ENCODE data around the gene PIMREG.

PIMREG gene

DNA sequence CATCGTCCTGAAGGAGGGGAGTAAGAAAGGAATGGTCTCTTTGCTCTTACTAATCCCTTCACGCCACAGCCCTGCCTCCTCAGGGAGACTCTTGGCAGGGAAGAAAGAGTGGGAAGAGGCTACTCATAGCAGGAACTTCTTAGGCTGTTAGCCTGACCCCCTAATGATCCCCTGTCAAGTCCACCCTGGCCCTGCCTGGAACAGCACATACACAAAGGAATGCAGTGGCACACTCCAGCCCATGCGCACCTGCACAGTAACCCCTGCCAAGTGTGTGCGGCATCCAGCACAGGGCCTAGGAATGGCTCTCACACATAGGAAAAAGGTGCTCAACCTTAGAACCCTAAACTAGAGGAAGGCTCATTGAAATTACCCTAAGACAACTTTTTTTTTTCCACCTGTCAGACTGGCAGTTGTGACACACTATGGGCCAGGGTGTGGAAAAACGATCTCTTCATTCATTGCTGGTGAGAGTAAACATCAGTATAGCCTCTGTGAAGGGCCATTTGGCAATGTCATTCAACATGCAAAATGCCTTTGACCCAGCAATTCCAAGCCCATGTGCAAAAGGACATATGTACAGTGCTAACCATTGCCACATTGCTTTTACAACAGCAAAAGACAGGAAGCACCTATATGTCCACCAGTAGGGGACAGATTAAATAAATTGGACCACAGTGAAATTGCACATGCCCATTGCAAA is 50.1 kb downstream of the PIMREG start:
- Histone ChIP-seq H3K79me2 (ENCODE audit: control insufficient read depth, insufficient read depth, low read length, unreplicated experiment) (no peaks in the 10 kb centered on the region), H3K4me3 (ENCODE audit: low read depth, low read length) (no peak overlapping the region), H3K4me1 (ENCODE audit: control insufficient read depth, insufficient read depth, low read length, unreplicated experiment) (no peaks in the 10 kb centered on the region), H3K27ac (ENCODE audit: low read depth, low read length) (no peak overlapping the region), H3K27me3 (ENCODE audit: insufficient read depth, low read length) (peaks cover 8% of the 10 kb centered on the region), H3K36me3 (ENCODE audit: insufficient read depth, low read length) (no peaks in the 10 kb centered on the region), H2AFZ (ENCODE audit: low read length, unreplicated experiment) (no peak overlapping the region)

DNA sequence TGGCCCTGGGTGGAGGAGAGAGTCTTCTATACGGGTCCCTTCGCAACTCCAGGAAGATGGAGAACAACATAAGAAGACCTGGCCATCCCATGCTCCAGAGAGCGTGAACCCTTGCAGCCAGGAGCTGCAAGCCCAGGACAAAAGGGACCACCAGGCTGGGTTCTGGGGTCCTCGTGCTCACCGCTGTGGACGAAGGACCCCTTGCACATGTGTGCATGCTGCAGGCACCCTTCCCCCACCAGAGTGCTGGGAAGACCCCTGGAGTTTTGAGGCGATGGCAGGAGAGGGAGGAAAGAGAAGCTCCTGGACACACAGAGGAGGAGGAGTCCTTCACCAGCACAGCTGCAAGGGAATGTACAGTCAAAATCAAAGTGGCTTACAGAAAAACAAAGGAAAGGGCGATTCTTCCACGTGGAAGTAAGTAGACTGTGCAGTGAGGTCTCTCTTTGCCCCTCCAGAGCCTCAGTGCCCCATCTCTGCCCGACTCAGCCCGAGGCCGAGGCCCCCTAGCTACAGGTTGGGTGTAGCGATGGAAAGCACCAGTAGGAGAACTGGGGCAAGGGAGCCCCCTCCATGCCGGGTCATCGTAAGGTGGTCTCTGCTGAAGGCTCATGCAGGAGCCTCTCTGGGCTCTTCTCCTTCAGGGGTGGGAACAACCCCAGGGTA is 51.3 kb downstream of the PIMREG start:
- Histone ChIP-seq H3K27me3 (ENCODE audit: insufficient read depth, low read length) (peaks cover 8% of the 10 kb centered on the region), H3K4me3 (ENCODE audit: low read depth, low read length) (no peak overlapping the region), H3K79me2 (ENCODE audit: control insufficient read depth, insufficient read depth, low read length, unreplicated experiment) (no peaks in the 10 kb centered on the region), H3K4me1 (ENCODE audit: control insufficient read depth, insufficient read depth, low read length, unreplicated experiment) (no peaks in the 10 kb centered on the region), H3K27ac (ENCODE audit: low read depth, low read length) (no peak overlapping the region), H2AFZ (ENCODE audit: low read length, unreplicated experiment) (no peak overlapping the region), H3K36me3 (ENCODE audit: insufficient read depth, low read length) (no peaks in the 10 kb centered on the region)

DNA sequence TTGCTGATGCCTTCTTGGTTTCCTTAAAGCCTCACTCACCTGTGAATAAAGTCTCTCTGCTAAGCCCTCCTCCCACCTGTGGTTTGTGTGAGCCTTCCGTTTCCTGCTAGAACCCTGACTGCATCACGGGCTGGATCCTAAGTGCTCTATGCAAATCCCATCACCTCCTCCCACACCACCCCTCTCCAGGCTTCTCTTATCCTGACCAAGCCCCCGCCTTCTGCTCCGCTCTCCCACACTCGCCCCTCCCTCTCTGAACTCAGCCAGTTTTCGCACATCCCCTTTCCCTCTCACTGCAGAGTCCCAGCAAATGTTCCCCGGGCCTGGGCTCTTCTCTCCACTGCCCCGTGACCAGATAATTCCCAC is 51.8 kb downstream of the PIMREG start:
- no peaks in the 10 kb centered on the region for H3K4me1 ChIP-seq (ENCODE audit: control insufficient read depth, insufficient read depth, low read length, unreplicated experiment)
- no peaks in the 10 kb centered on the region for H3K79me2 ChIP-seq (ENCODE audit: control insufficient read depth, insufficient read depth, low read length, unreplicated experiment)
- peaks cover 8% of the 10 kb centered on the region for H3K27me3 ChIP-seq (ENCODE audit: insufficient read depth, low read length)
- no peak overlapping the region for H2AFZ ChIP-seq (ENCODE audit: low read length, unreplicated experiment)
- no peak overlapping the region for H3K4me3 ChIP-seq (ENCODE audit: low read depth, low read length)
- no peak overlapping the region for H3K27ac ChIP-seq (ENCODE audit: low read depth, low read length)
- no peaks in the 10 kb centered on the region for H3K36me3 ChIP-seq (ENCODE audit: insufficient read depth, low read length)

DNA sequence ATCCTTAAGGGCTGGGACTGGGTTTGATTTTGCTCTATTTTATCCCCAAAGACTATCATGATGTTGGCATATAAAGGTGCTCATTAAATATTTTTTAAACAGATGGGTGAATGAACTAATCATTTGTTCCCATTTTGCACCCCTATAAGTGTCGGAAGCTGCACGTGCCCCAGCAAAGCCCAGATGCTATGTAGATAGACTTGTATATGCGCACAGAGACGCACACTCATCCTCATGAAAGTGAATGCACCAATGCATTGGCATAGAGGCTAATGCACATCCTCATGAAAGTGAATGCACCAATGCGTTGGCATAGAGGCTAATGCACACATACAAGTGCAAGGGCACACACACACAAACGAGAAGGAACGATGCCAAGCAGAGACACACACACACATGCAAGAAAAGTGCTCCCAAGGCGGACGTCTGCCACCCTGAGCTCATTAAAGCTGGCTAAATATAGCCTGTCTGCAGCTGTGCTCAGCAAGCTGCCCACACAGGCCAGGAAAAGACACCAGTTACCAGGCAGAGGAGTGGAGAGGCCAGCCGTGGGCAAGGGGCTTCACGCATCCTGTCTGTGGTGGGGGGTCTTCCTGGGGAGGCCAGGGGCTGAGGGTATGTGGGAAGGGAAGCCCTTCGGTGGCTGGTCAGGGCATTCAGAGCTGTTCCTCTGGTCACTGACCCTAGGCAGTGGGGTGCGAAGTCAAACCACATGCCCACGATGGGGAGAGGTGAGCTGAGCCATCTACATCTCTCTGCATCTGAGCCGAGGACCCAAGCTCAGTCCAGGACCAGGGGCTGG is 52.6 kb downstream of the PIMREG start:
- H3K27me3 ChIP-seq (ENCODE audit: insufficient read depth, low read length), result peaks cover 8% of the 10 kb centered on the region
- H2AFZ ChIP-seq (ENCODE audit: low read length, unreplicated experiment), result no peak overlapping the region
- no peaks in the 10 kb centered on the region for H3K4me1 ChIP-seq (ENCODE audit: control insufficient read depth, insufficient read depth, low read length, unreplicated experiment)
- H3K4me3 ChIP-seq (ENCODE audit: low read depth, low read length), result no peak overlapping the region
- no peak overlapping the region for H3K27ac ChIP-seq (ENCODE audit: low read depth, low read length)
- H3K36me3 ChIP-seq (ENCODE audit: insufficient read depth, low read length), result no peaks in the 10 kb centered on the region
- H3K79me2 ChIP-seq (ENCODE audit: control insufficient read depth, insufficient read depth, low read length, unreplicated experiment), result no peaks in the 10 kb centered on the region

DNA sequence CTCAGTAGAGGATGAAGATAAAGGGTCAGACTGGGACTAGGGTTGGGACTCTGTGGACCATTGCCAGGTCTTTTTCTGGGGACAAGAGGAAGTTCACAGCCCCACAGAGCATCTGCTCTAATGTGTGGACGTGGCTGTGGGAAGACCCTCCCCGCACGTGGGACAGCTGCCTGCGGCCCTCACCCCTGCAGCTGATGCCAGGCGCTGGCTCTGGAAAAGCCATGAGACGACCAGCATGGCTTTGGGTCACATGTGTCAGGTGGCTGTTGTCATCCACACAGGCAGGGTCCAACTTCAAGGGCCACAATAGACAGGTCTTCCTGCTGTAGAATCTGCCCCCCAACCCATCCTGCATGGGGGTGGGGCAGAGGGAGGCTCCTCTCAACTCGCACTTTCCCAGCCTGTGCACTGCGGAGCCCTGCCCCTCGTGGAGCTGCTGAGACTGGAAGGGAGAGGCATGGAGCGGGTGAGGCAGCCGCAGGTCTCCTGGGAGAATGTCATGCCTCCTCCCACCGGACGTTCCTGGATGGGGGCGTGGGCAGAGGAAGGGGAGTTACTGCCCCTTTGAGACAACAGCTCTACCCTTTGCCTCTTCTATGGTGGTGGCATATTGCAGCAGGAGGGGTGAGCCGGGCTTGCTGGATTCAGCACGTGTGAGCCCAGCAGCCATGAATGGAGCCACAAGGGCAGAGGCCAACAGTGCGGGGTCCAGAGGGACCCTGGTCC is 53.4 kb downstream of the PIMREG start:
- Histone ChIP-seq H3K27me3 (ENCODE audit: insufficient read depth, low read length) (peaks cover 8% of the 10 kb centered on the region), H3K4me1 (ENCODE audit: control insufficient read depth, insufficient read depth, low read length, unreplicated experiment) (no peaks in the 10 kb centered on the region), H3K4me3 (ENCODE audit: low read depth, low read length) (no peak overlapping the region), H2AFZ (ENCODE audit: low read length, unreplicated experiment) (no peak overlapping the region), H3K79me2 (ENCODE audit: control insufficient read depth, insufficient read depth, low read length, unreplicated experiment) (no peaks in the 10 kb centered on the region), H3K36me3 (ENCODE audit: insufficient read depth, low read length) (no peaks in the 10 kb centered on the region), H3K27ac (ENCODE audit: low read depth, low read length) (no peak overlapping the region)

DNA sequence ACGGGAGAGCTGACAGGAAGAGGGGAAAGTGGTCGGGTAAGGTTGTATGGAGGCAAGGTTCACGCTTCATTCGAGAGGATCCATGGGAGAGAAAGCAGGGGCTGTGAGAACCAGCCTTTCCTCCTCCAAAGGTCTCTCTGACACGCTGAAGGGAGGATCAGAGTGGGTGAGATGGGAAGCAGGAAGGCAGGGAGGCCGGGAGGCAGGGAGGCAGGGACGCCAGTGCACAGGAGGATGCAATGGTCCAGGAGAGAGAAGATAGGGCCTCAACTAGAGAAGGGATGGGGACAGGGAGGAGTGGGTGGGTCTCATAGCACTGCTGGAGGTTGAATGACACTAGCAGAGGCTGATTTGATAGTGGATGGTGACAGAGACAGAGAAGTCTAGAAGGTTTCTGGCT is 54.1 kb downstream of the PIMREG start:
- no peaks in the 10 kb centered on the region for H3K36me3 ChIP-seq (ENCODE audit: insufficient read depth, low read length)
- no peak overlapping the region for H3K27ac ChIP-seq (ENCODE audit: low read depth, low read length)
- H3K4me1 ChIP-seq (ENCODE audit: control insufficient read depth, insufficient read depth, low read length, unreplicated experiment), result no peaks in the 10 kb centered on the region
- peaks cover 8% of the 10 kb centered on the region for H3K27me3 ChIP-seq (ENCODE audit: insufficient read depth, low read length)
- H2AFZ ChIP-seq (ENCODE audit: low read length, unreplicated experiment), result no peak overlapping the region
- H3K4me3 ChIP-seq (ENCODE audit: low read depth, low read length), result no peak overlapping the region
- H3K79me2 ChIP-seq (ENCODE audit: control insufficient read depth, insufficient read depth, low read length, unreplicated experiment), result no peaks in the 10 kb centered on the region

DNA sequence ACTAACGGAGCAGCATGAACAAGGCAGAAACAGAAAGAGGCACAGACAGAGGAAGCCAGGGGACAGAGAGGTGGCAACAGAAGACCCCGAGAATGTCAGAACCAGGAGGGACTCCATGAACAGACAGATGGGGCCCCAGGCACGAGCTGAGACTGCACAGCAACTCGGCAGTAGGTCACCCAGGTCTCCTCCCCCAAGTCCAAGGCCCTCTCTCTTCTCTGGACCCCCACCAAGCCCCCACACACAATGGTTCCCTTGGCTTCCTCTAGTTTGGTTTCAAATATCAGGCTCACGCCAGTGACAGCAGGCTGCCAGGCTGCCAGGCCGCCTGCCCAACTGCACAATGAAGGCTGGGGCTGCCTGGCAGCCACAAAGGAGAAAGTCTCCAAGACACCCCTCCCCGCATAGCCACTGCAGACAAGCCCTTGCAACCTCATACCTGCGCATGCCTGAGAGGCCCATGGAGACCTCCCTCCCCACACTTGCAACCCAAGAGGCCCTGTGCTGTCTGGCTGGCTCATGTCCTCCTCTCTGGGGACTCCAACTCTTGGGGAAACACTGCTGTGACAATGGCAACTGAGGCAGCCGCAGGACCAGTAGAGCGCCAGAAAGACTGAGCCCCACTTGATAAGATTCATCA is 54.8 kb downstream of the PIMREG start:
- H3K36me3 ChIP-seq (ENCODE audit: insufficient read depth, low read length), result no peaks in the 10 kb centered on the region
- H3K27me3 ChIP-seq (ENCODE audit: insufficient read depth, low read length), result peaks cover 8% of the 10 kb centered on the region
- no peak overlapping the region for H3K27ac ChIP-seq (ENCODE audit: low read depth, low read length)
- H3K4me3 ChIP-seq (ENCODE audit: low read depth, low read length), result no peak overlapping the region
- H3K4me1 ChIP-seq (ENCODE audit: control insufficient read depth, insufficient read depth, low read length, unreplicated experiment), result no peaks in the 10 kb centered on the region
- no peak overlapping the region for H2AFZ ChIP-seq (ENCODE audit: low read length, unreplicated experiment)
- no peaks in the 10 kb centered on the region for H3K79me2 ChIP-seq (ENCODE audit: control insufficient read depth, insufficient read depth, low read length, unreplicated experiment)

All from ACC112 (cell line).